ENCODE results near the gene PPP4R2. TPM values are rescaled to one million over a fixed set of nuclear protein-coding genes. Genes with fewer than 3 reads are reported as not detected.

The PPP4R2 gene
- total RNA-seq, 6 donors from 2014 or later, result 24.3 to 88.0 (median 54.8) TPM

- WGBS, 2 donors, result 61 to 63% methylated on average over 7 of the region's 7 CpGs
- Histone ChIP-seq H3K27me3 (no peaks in the 10 kb centered on the region), H3K27ac (no peak overlapping the region), H3K36me3 (no peaks in the 10 kb centered on the region), H3K9me3 (no peaks in the 10 kb centered on the region), H3K4me3 (no peak overlapping the region), H3K4me1 (no peaks in the 10 kb centered on the region)
- TF ChIP-seq EP300 (IDR thresholded peaks at IDR 0.05) (no peak), POLR2A (IDR thresholded peaks at IDR 0.05) (no peak), CTCF (IDR thresholded peaks at IDR 0.05) (no peak)
- DNase-seq (peak in 1 of 2 donors; percentile 49), ATAC-seq (ENCODE audit: low FRiP score in 2 of 2) (peak in 1 of 2 donors; percentile 47)
Measured at GRCh38 chr3:72960812-72961518, 35.6 kb upstream of the PPP4R2 start.

DNA sequence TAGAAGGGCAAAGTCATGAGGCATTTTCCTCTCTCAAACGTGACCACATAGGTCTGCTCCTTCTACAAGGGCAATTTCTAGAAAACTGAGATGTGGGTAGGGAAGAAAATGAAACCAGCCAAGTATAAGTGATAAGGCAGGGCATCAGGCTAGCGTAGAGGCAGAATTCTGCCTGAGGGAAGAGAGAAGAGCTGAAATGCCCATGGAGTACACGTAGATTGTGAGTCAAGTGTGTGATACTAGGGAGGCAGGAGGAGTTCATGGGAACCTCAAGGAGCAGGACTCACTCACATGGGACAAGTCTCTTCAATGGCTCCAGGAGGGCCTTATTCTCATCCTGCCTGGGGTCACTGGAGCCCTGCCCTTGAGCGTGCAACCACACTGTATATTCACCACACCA is 34.9 kb upstream of the PPP4R2 start:
- DNase-seq (no peak), ATAC-seq (ENCODE audit: low FRiP score in 2 of 2) (no peak)
- no peaks in the 10 kb centered on the region for H3K36me3 ChIP-seq
- H3K9me3 ChIP-seq, result no peaks in the 10 kb centered on the region
- H3K4me3 ChIP-seq, result no peak overlapping the region
- TF ChIP-seq POLR2A (IDR thresholded peaks at IDR 0.05) (no peak), POLR2AphosphoS5 (IDR thresholded peaks at IDR 0.05) (no peak), CTCF (IDR thresholded peaks at IDR 0.05) (no peak), EP300 (IDR thresholded peaks at IDR 0.05) (no peak)
- H3K27me3 ChIP-seq, result no peaks in the 10 kb centered on the region
- no peaks in the 10 kb centered on the region for H3K4me1 ChIP-seq
- no peak overlapping the region for H3K27ac ChIP-seq
- WGBS, 2 donors, result 85 to 90% methylated on average over 4 of the region's 4 CpGs

DNA sequence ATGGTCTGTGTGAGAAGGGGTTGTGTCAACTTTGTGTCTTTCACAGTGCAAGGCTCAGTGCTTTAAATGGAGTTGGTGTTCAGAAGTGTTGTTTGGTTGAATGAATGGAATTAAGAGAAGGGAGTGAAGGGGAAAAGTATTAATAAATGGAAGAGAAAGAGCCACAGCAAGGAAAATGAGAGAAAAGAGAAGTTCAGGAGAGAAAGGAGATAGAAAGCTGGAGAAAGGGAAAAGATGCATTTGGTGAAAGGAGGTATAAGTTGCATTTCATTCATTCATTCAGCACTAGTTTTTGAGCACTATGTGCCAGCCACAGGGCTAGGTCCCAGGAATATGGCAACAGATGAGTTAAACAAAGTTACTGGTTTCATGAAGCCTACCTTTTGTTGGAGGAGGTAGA is 34.3 kb upstream of the PPP4R2 start:
- no peaks in the 10 kb centered on the region for H3K27me3 ChIP-seq
- H3K4me1 ChIP-seq, result no peaks in the 10 kb centered on the region
- no peaks in the 10 kb centered on the region for H3K9me3 ChIP-seq
- no peaks in the 10 kb centered on the region for H3K36me3 ChIP-seq
- H3K27ac ChIP-seq, result no peak overlapping the region
- no peak for ATAC-seq (ENCODE audit: low FRiP score in 2 of 2)
- no peak for DNase-seq
- H3K4me3 ChIP-seq, result no peak overlapping the region
- no peak for TF ChIP-seq EP300 (IDR thresholded peaks at IDR 0.05)
- TF ChIP-seq CTCF (IDR thresholded peaks at IDR 0.05), result no peak
- TF ChIP-seq POLR2A (IDR thresholded peaks at IDR 0.05), result no peak
- TF ChIP-seq POLR2AphosphoS5 (IDR thresholded peaks at IDR 0.05), result no peak

DNA sequence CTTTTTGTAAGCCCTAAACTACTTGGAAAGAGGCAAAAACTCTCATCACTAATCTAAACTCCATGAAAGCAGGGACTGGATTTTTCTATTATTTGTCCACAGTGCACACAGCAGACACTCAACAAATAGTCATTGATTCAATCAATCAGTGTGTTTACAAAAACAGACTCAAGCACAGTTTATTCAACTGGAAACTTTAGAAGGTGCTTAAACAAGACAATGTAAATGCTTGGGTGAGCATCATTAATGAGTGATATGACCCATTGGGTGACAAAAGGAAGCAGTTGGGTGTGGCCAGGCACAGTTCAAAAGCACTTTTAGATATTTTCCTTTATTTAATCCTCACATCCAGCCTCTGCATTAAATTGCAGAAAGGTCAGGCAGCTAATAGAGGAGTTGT is 32.0 kb upstream of the PPP4R2 start:
- TF ChIP-seq POLR2AphosphoS5 (IDR thresholded peaks at IDR 0.05) (no peak), POLR2A (IDR thresholded peaks at IDR 0.05) (no peak), CTCF (IDR thresholded peaks at IDR 0.05) (no peak), EP300 (IDR thresholded peaks at IDR 0.05) (no peak)
- ATAC-seq (ENCODE audit: low FRiP score in 2 of 2) (no peak), DNase-seq (no peak)
- no peaks in the 10 kb centered on the region for H3K27me3 ChIP-seq
- H3K36me3 ChIP-seq, result no peaks in the 10 kb centered on the region
- no peaks in the 10 kb centered on the region for H3K9me3 ChIP-seq
- no peaks in the 10 kb centered on the region for H3K4me1 ChIP-seq
- H3K4me3 ChIP-seq, result no peak overlapping the region
- no peak overlapping the region for H3K27ac ChIP-seq

DNA sequence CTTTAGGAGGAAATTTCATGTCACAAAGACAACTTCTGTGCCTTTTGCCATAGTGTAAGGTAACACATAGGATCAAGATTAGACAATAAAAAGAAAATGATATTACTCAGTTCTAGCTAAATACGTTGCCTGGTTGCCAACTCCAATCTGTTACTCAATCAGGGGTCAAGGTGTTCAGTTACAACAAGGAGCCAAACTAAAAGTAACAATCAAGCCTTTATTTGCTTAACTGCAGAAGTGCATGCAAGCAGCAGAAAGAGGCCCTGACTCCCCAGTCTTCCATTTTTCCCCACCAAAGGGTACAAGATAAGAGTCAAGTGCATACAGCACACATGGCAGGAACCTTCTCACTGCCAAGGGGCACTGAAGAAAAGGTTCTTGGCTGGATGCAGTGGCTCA is 28.3 kb upstream of the PPP4R2 start:
- peaks cover 0 to 3% (median 0%) of the 10 kb centered on the region in 4 donors for H3K4me1 ChIP-seq
- H3K27ac ChIP-seq, result no peak overlapping the region
- H3K4me3 ChIP-seq, result no peak overlapping the region
- H3K27me3 ChIP-seq, result no peaks in the 10 kb centered on the region
- no peak for TF ChIP-seq EP300 (IDR thresholded peaks at IDR 0.05)
- no peak for TF ChIP-seq CTCF (IDR thresholded peaks at IDR 0.05)
- no peak for TF ChIP-seq POLR2A (IDR thresholded peaks at IDR 0.05)
- TF ChIP-seq POLR2AphosphoS5 (IDR thresholded peaks at IDR 0.05), result no peak
- ATAC-seq (ENCODE audit: low FRiP score in 2 of 2), result no peak
- H3K36me3 ChIP-seq, result no peaks in the 10 kb centered on the region
- no peak for DNase-seq
- WGBS, 2 donors, result 42 to 56% methylated on average over 1 of the region's 1 CpG
- H3K9me3 ChIP-seq, result no peaks in the 10 kb centered on the region

Data from upper lobe of left lung (tissue), 6 donors.